ENCODE data around the gene TNFAIP8L3.
A peak's percentile ranks its signal among the peaks of the same experiment; 100 is the strongest.

Gene TNFAIP8L3

DNA sequence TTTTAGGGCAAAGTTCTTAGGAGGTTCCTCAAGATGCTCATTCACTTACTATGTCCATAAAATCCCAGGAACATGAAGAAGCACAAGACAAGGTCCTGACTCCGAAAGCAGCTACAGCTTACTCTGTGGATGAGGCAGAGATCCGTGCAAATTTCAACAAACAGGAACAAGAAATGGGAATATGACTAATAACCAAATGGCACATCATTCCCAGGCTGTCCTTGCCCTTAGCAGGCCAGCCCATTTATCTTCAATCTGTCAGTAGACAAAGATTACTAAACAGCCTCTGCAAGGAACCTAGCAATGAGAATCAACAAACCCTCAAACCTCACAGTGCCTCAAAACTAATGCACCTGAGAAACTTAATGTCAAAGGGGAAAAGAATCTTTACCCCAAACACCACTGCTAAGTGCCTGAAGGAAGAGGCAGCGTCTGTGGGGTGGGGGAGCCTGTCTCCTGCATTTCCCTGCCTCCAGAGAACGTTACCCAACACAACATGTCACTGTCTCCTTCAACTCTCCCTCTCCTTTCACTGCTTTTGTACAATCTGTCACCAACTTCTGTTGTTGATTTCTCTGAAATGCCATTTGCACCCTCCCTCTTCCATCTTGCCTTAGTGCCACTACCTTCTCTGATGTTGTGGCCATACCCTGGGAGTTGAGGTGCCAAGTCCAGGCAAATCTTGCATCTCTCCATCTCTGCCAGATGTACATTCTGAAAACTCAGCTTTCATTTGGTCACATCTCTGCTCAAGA, 4.8 kb downstream of the TNFAIP8L3 start:
- no peak for DNase-seq

GRCh38 chr15:51089041-51089440, 5.7 kb downstream of the TNFAIP8L3 start:
- no peak for DNase-seq

DNA sequence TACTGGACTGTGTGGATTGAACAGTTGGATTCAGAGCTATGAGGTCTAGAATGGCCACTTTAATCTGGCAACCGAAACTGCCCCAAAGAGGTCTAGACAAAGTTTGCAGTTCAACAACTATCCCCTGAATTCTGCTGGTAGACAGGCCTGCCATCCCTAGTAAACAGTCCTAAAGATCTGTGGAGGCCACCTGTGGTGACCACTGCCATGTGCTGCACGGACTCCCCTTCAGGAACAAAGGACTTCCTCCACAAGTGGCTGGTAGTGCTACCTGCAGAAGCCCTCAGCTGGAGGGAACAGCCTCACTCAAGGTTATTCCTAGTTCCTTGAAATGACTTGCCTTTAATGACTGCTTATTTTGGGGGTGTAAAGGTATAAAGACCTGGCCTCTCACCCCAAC, 6.1 kb downstream of the TNFAIP8L3 start:
- no peak for DNase-seq

- no peak for DNase-seq
Observed at GRCh38 chr15:51087513-51087912, 7.2 kb downstream of the TNFAIP8L3 start.

GRCh38 chr15:51086409-51086808, 8.3 kb downstream of the TNFAIP8L3 start:
- no peak for DNase-seq

GRCh38 chr15:51085764-51086163, 8.9 kb downstream of the TNFAIP8L3 start:
- no peak for DNase-seq

DNA sequence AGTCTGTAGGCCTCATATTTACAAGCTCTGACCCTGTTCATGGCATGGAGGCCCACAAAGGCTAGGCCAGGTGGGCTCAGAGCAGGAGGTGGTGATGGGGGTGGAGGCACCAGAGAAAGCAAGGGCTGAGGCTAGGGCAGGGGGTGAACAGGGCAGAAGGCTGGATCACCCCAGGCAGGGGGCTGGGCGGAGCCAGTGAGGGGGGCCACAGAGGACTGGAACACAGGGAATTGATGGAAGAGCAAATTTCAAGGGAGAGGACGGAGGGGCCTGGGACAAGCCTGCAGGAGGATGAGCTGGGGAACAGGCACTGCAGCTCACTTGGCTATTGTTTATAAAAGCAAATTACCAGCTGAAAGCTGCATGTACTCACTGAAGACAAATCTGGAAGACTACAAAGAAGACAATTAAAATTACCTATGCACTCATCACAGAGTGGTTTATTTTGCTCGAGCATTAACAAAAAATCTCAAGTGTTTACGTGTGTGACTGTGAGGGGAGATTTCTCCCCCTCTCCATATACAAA, 11.0 kb downstream of the TNFAIP8L3 start:
- DNase-seq: no peak

GRCh38 chr15:51082246-51082645, 12.5 kb downstream of the TNFAIP8L3 start:
- no peak for DNase-seq

- DNase-seq: no peak
Observed at GRCh38 chr15:51080286-51080685, 14.4 kb downstream of the TNFAIP8L3 start.

- DNase-seq: no peak
Observed at GRCh38 chr15:51079226-51079625, 15.5 kb downstream of the TNFAIP8L3 start.

- DNase-seq: peak; percentile 79
Observed at GRCh38 chr15:51077221-51078153, 17.2 kb downstream of the TNFAIP8L3 start.

- no peak for DNase-seq
Observed at GRCh38 chr15:51076524-51077220, 18.0 kb downstream of the TNFAIP8L3 start.

DNA sequence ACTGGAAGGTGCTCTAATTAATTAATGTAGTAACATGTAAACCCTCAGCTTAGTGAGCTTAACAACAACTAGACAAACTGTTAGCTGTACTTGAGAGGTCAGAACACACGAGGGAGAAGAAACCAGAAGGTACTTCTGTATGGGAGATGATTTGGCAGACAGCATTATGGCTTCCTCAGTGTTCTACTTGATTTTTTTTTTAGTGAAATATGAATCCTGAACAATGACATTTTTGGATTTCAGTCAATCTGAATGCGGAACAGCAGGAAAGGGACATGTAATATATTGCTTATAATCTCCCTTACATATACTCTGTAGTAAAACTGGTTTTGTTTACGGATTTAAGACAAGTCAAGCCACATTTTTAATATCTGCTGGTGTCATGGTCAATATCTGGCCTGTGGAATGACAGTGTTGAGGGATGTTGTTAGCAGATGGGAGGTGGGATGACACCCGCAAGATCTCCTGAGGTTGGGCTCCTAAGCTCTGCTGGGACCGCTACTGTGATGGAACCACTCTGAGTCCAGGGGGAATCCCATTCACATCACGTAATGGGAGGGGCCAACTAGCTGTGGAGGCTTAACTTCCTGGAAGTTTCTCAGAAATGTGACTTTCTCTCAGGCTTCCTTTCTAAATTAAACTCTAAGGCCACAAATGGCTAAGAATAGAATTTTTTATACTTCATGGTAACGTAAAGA, 18.7 kb downstream of the TNFAIP8L3 start:
- no peak for DNase-seq

- peak; percentile 14 for DNase-seq
Observed at GRCh38 chr15:51075364-51075763, 19.3 kb downstream of the TNFAIP8L3 start.

DNA sequence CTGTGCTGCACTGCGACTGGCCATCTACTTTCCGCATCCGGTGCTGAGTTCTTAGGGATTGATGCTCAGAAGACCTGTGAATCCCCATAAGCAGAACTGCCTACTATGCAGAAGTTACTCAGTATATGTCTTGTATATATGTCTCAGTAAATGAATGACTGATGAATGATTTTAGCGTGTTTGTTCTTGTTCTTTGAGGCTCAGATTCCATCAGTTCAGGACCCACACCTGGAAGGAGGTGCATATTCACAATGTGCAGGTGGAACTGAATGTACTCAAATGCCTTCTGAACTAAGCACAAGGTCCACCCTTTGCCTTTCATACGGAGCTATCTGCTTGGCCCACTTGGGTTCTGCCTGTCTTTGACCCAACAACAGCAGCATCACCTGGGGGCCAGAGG, 19.8 kb downstream of the TNFAIP8L3 start:
- DNase-seq: no peak

GRCh38 chr15:51071578-51071977, 23.1 kb downstream of the TNFAIP8L3 start:
- no peak for DNase-seq

- DNase-seq: no peak
Observed at GRCh38 chr15:51069983-51070382, 24.7 kb downstream of the TNFAIP8L3 start.

GRCh38 chr15:51067510-51067909, 27.2 kb downstream of the TNFAIP8L3 start:
- DNase-seq: no peak

DNA sequence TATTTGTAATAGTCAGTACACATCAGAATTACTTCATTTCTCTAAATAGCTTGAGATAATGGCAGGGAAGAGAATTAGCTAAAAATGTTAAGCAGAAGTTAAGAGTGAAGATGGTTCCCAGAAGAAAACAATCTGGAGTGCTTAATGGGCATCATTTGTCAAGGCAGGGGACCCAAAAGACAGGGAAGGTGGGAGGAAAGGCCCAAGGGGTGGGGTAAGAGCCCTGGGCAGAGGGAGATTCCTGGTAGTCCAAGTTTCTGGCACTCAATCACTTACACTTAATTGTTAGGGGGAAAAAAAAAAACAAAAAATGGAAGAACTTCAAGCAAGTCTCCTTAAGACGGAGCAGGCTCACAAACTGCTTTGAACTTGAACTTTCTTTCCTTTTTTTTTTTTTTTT, 28.9 kb downstream of the TNFAIP8L3 start:
- no peak for DNase-seq

DNA sequence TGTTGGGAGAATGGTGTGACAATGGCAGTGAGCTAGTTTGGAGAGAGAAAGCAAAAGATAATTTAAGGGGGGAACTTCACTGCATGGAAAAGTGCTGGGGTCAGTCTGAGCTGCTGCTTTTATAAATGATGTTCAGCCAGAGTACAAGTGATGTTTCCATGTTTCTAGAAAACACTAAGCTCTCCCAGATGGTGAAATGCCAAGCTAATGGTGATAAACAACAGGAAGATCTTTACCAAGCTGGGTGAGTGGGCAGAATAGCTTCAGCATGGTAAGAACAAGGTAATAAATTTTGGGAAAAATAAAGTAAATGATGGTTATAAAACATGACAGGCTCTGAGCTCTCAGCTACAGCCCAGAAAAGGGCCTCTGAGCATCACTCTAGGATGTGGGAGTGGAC, 29.4 kb downstream of the TNFAIP8L3 start:
- no peak for DNase-seq

DNA sequence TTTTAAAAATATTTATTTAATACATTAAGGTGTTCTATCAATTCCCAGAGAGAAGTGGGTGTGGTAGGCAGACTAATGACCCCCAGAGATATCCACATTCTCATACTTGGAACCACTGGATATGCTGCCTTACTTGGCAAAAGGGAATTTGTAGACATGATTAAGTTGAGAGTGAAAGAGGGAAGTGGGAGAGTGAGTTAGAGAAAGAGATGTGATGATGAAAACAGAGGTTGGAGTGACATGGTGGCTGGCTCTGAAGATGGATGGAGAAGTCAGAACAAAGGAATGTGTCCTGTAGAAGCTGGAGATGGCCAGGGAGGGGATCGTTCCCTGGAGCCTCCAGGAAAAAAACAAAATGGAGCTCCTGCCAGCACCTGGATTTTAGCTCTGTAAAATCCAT, 32.0 kb downstream of the TNFAIP8L3 start:
- no peak for DNase-seq

GRCh38 chr15:51060030-51060673, 34.6 kb downstream of the TNFAIP8L3 start:
- no peak for DNase-seq

All from fibroblast of skin of scalp (primary cell).